K562 (cell line): ENCODE data around the gene IRX5. TPM values are rescaled to one million over a fixed set of nuclear protein-coding genes. Genes with fewer than 3 reads are reported as not detected.

Experiments
- BRF1 ChIP-seq: IDR thresholded peaks from 3 replicates; pipeline ENCODE4 v1.6.1; 2011; ENCODE audit warnings: borderline replicate concordance, mild to moderate bottlenecking; ENCODE audit not compliant: insufficient read length; ENCODE audit errors: extremely low read depth
- CBX8 ChIP-seq: fragments of 200-600 bp; sonication (generic); IDR thresholded peaks from 2 replicates; pipeline ENCODE4 v1.6.1; 2012; ENCODE audit warnings: borderline replicate concordance, mixed run types, low read depth, mild to moderate bottlenecking, moderate library complexity, mixed read lengths, low read length, control low read depth, inconsistent platforms; ENCODE audit not compliant: poor library complexity, severe bottlenecking; ENCODE audit errors: extremely low read depth
- CCNT2 ChIP-seq: IDR thresholded peaks from 2 replicates; pipeline ENCODE4 v1.6.1; 2011; ENCODE audit warnings: borderline replicate concordance, low read depth, mild to moderate bottlenecking, moderate library complexity, mixed read lengths, low read length; ENCODE audit not compliant: insufficient read length; ENCODE audit errors: extremely low read depth
- DDX20 ChIP-seq: fragments of 450-650 bp; IDR thresholded peaks from 2 replicates; pipeline ENCODE4 v1.6.1; 2016; ENCODE audit warnings: missing genetic modification characterization, low read depth, mild to moderate bottlenecking, missing compliant biosample characterization, moderate library complexity
- RAD21 ChIP-seq, 2 experiments: fragments of 250-450 bp in 1 of 2; fragments of 450-650 bp in 1 of 2; sonication (Bioruptor Pico) in 1 of 2; formaldehyde crosslinking in 1 of 2; IDR thresholded peaks in 1 of 2; conservative IDR thresholded peaks in 1 of 2; 2 replicates each; pipeline versions ENCODE4 v1.4.0 to v1.8.0; 2020 to 2022; ENCODE audit warnings: mild to moderate bottlenecking in 2 of 2, moderate library complexity in 1 of 2
- RBFOX2 ChIP-seq: fragments of 200-400 bp; formaldehyde crosslinking; IDR thresholded peaks from 2 replicates; pipeline ENCODE4 v1.6.1; 2017; ENCODE audit warnings: low read depth, mild to moderate bottlenecking, low read length, moderate library complexity
- ZNF175 ChIP-seq: fragments of 200-800 bp; sonication (Bioruptor generic); IDR thresholded peaks from 2 replicates; pipeline ENCODE4 v1.6.1; 2016; ENCODE audit warnings: low read depth, mild to moderate bottlenecking, missing genetic modification characterization, missing compliant biosample characterization
- ZNF644 ChIP-seq: fragments of 200-800 bp; sonication (Bioruptor generic); IDR thresholded peaks from 2 replicates; pipeline ENCODE4 v1.6.1; 2016; ENCODE audit warnings: low read depth, missing genetic modification characterization, missing compliant biosample characterization
- polyA plus RNA-seq, 8 experiments: library from polyadenylated mRNA; depleted of rRNA in 4 of 8; stranded (reverse) in 5 of 8; unstranded in 3 of 8; fragments of >200 nt; fragmentation: Nextera tagmentation in 2 of 8; fragmentation: Illumina TruSeq in 1 of 8; extraction: Ambion mirVana in 2 of 8; extraction: Trizol in 1 of 8; gene quantifications; 2 replicates each; pipeline versions ENCODE4 v1.2.1 to v1.2.3, GENCODE V29; 2011 to 2014; ENCODE audit warnings: inconsistent platforms in 1 of 8, missing spikeins in 1 of 8
- total RNA-seq, 7 experiments: library from RNA; depleted of rRNA in 6 of 7; stranded (reverse); fragments of >200 nt in 6 of 7; fragmentation: Illumina TruSeq in 2 of 7; extraction: Trizol in 2 of 7; gene quantifications; 2 replicates each; pipeline versions ENCODE4 v1.2.1 to v1.2.3, GENCODE V29; 2011 to 2021; ENCODE audit warnings: low replicate concordance in 1 of 7
- TF ChIP-seq, protein P1 (sequence below): fragments of 250-450 bp; sonication (Bioruptor Pico); IDR thresholded peaks from 2 replicates; pipeline ENCODE4 v1.8.0; 2022; ENCODE audit warnings: inconsistent platforms
- TF ChIP-seq, protein P2 (sequence below): fragments of 250-450 bp; sonication (Bioruptor Pico); IDR thresholded peaks from 2 replicates; pipeline ENCODE4 v1.5.0; 2022; ENCODE audit warnings: mild to moderate bottlenecking
- TF ChIP-seq, protein P3 (sequence below), 2 experiments: fragments of 450-650 bp; IDR thresholded peaks; 2 replicates each; pipeline ENCODE4 v1.6.1; 2016; ENCODE audit warnings: mild to moderate bottlenecking in 2 of 2, borderline replicate concordance in 1 of 2, low read depth in 1 of 2, moderate library complexity in 1 of 2

IRX5 gene
- total and polyA plus RNA-seq, 9 of the 15 experiments (the other 6 are each of a cell fraction or from before 2014, with no cell fraction given): 0.20 to 4.2 (median 0.94) TPM

DNA sequence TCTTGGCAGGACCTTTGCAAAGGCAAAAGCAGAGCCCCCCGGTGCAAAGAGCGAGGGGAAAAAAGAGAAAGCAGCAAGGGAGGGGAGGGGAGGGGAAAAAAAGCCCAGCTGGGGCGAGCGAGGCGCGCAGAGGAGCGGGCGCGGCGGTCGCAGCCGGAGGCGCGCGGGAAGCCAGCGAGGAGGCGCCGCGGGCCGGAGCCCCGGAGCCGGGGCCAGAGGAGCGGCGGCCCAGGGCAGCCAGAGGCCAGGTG lies 129 bp downstream of the IRX5 start (continued):
- TF ChIP-seq RBFOX2 (peak; percentile 43; the same call in 1 of the 2 replicates), ZNF175 (CRISPR knock-in tag) (no peak), RAD21 (CRISPR knock-in tag; conservative IDR thresholded peaks at IDR 0.05 in 1 of 2, IDR thresholded peaks at IDR 0.05 in 1 of 2) (no peak), CCNT2 (peak; percentile 36), ZNF644 (tag) (no peak), BRF1 (no peak), DDX20 (tag) (no peak), CBX8 (no peak)
- TF ChIP-seq, protein P1, sequence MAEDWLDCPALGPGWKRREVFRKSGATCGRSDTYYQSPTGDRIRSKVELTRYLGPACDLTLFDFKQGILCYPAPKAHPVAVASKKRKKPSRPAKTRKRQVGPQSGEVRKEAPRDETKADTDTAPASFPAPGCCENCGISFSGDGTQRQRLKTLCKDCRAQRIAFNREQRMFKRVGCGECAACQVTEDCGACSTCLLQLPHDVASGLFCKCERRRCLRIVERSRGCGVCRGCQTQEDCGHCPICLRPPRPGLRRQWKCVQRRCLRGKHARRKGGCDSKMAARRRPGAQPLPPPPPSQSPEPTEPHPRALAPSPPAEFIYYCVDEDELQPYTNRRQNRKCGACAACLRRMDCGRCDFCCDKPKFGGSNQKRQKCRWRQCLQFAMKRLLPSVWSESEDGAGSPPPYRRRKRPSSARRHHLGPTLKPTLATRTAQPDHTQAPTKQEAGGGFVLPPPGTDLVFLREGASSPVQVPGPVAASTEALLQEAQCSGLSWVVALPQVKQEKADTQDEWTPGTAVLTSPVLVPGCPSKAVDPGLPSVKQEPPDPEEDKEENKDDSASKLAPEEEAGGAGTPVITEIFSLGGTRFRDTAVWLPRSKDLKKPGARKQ (CRISPR knock-in tag): no peak
- TF ChIP-seq, protein P2, sequence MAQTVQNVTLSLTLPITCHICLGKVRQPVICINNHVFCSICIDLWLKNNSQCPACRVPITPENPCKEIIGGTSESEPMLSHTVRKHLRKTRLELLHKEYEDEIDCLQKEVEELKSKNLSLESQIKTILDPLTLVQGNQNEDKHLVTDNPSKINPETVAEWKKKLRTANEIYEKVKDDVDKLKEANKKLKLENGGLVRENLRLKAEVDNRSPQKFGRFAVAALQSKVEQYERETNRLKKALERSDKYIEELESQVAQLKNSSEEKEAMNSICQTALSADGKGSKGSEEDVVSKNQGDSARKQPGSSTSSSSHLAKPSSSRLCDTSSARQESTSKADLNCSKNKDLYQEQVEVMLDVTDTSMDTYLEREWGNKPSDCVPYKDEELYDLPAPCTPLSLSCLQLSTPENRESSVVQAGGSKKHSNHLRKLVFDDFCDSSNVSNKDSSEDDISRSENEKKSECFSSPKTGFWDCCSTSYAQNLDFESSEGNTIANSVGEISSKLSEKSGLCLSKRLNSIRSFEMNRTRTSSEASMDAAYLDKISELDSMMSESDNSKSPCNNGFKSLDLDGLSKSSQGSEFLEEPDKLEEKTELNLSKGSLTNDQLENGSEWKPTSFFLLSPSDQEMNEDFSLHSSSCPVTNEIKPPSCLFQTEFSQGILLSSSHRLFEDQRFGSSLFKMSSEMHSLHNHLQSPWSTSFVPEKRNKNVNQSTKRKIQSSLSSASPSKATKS (CRISPR knock-in tag): no peak
- TF ChIP-seq, protein P3, sequence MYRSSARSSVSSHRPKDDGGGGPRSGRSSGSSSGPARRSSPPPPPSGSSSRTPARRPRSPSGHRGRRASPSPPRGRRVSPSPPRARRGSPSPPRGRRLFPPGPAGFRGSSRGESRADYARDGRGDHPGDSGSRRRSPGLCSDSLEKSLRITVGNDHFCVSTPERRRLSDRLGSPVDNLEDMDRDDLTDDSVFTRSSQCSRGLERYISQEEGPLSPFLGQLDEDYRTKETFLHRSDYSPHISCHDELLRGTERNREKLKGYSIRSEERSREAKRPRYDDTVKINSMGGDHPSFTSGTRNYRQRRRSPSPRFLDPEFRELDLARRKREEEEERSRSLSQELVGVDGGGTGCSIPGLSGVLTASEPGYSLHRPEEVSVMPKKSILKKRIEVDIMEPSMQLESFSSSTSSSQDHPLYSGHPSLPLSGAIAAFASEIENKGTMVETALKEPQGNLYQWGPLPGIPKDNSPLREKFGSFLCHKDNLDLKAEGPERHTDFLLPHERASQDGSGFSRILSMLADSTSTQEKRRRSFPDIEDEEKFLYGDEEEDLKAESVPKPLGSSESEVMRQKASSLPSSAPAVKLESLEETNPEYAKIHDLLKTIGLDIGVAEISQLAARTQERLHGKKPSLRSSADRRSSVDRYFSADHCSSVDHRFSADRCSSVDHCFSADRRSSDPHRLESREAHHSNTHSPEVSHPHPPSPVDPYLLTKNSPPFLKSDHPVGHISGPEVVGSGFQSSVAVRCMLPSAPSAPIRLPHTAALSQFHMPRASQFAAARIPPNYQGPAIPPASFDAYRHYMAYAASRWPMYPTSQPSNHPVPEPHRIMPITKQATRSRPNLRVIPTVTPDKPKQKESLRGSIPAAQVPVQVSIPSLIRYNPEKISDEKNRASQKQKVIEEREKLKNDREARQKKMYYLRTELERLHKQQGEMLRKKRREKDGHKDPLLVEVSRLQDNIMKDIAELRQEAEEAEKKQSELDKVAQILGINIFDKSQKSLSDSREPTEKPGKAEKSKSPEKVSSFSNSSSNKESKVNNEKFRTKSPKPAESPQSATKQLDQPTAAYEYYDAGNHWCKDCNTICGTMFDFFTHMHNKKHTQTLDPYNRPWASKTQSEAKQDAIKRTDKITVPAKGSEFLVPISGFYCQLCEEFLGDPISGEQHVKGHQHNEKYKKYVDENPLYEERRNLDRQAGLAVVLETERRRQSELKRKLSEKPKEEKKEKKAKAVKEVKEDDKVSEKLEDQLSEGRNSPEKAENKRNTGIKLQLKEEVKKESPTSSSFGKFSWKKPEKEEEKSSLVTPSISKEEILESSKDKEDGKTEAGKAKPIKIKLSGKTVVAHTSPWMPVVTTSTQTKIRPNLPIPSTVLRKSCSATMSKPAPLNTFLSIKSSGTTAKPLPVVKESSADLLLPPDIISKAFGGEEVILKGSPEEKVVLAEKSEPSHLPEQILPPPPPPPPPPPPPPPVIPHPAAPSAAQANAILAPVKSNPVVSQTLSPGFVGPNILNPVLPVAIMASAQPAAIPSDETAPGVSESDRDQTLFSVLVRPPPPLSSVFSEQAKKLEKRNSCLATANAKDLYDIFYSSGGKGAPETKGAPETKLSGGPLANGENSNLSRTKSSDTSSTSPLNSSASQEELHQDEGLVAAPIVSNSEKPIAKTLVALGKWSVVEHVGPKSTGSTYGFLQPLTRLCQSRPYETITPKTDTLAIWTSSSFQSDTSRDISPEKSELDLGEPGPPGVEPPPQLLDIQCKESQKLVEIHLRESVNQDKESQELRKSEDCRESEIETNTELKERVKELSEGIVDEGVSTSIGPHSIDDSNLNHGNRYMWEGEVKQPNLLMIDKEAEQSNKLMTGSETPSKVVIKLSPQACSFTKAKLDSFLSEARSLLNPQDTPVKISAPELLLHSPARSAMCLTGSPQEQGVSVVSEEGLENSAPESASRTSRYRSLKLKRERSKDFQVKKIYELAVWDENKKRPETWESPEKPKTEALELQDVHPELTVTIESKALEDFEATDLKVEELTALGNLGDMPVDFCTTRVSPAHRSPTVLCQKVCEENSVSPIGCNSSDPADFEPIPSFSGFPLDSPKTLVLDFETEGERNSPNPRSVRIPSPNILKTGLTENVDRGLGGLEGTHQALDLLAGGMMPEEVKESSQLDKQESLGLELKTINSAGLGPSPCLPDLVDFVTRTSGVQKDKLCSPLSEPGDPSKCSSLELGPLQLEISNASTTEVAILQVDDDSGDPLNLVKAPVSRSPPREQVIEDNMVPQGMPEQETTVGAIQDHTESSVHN (IDR thresholded peaks at IDR 0.05; ENCODE audit: borderline replicate concordance in 1 of 2, low read depth in 1 of 2): no peak
